Activated naive CD4-positive, alpha-beta T cell treated with anti-CD3 and anti-CD28 coated beads, Interleukin-2, amount 50 U/mL, for 16 hours (primary cell): ENCODE data around the gene MX2.
"Not testable (repeated sequence)": the region's sequence is repeated elsewhere in the genome, so short reads cannot be mapped to it uniquely, and the experiment has no call there.

ENCODE experiments used
- DNase-seq: peaks from one replicate; pipeline ENCODE4 v3.0.0-alpha.2; 2020

The MX2 gene

GRCh38 chr21:41387824-41388223 is 26.0 kb downstream of the MX2 start:
- no peak for DNase-seq

GRCh38 chr21:41388259-41388658 is 26.4 kb downstream of the MX2 start:
- DNase-seq, result no peak

- DNase-seq, result no peak
Observed at GRCh38 chr21:41390043-41390639, 28.3 kb downstream of the MX2 start.

- DNase-seq, result no peak
Observed at GRCh38 chr21:41393876-41394465, 32.1 kb downstream of the MX2 start.

GRCh38 chr21:41396558-41397075 is 34.8 kb downstream of the MX2 start:
- DNase-seq, result no peak

GRCh38 chr21:41397471-41397891 is 35.7 kb downstream of the MX2 start:
- no peak for DNase-seq

GRCh38 chr21:41398251-41398650 is 36.4 kb downstream of the MX2 start:
- DNase-seq, result no peak

- no peak for DNase-seq
Observed at GRCh38 chr21:41398831-41399230, 37.0 kb downstream of the MX2 start.

GRCh38 chr21:41399246-41399800 is 37.5 kb downstream of the MX2 start:
- no peak for DNase-seq

- DNase-seq, result no peak
Observed at GRCh38 chr21:41402231-41402630, 40.4 kb downstream of the MX2 start.

- DNase-seq, result no peak
Observed at GRCh38 chr21:41402796-41403195, 41.0 kb downstream of the MX2 start.

GRCh38 chr21:41403331-41403730 is 41.5 kb downstream of the MX2 start:
- no peak for DNase-seq

- no peak for DNase-seq
Observed at GRCh38 chr21:41403966-41404365, 42.1 kb downstream of the MX2 start.

- DNase-seq, result no peak
Observed at GRCh38 chr21:41405321-41405720, 43.5 kb downstream of the MX2 start.

GRCh38 chr21:41406340-41406739 is 44.5 kb downstream of the MX2 start:
- DNase-seq, result no peak

- DNase-seq, result no peak
Observed at GRCh38 chr21:41407541-41408460, 46.0 kb downstream of the MX2 start.

- DNase-seq, result no peak
Observed at GRCh38 chr21:41410361-41410760, 48.5 kb downstream of the MX2 start.

GRCh38 chr21:41410767-41411448 is 49.1 kb downstream of the MX2 start:
- DNase-seq, result no peak

- DNase-seq, result no peak
Observed at GRCh38 chr21:41411449-41412089, 49.7 kb downstream of the MX2 start.

GRCh38 chr21:41417505-41417904 is 55.7 kb downstream of the MX2 start:
- not testable (repeated sequence) for DNase-seq

- DNase-seq, result no peak
Observed at GRCh38 chr21:41418393-41418792, 56.6 kb downstream of the MX2 start.

- no peak for DNase-seq
Observed at GRCh38 chr21:41418956-41419680, 57.3 kb downstream of the MX2 start.
